Mesenchymal stem cell (in vitro differentiated cells and primary cell): ENCODE measurements around the gene TNFAIP8L3.

Experiments used
- DNase-seq: peaks from one replicate; pipeline ENCODE4 v3.0.0-alpha.2; 2013
- H2AFZ ChIP-seq: one replicate; pipeline ENCODE4 v1.6.1; 2013; ENCODE audit warnings: low read depth, mild to moderate bottlenecking, control low read depth, inconsistent platforms, low read length, moderate library complexity
- H2AK5ac ChIP-seq: 2 replicates; pipeline ENCODE4 v1.6.1; 2013; ENCODE audit warnings: low read length, moderate library complexity, mild to moderate bottlenecking, inconsistent platforms; ENCODE audit not compliant: severe bottlenecking
- H2BK120ac ChIP-seq: one replicate; pipeline ENCODE4 v1.6.1; 2013; ENCODE audit warnings: low read depth, mild to moderate bottlenecking, inconsistent platforms, low read length, moderate library complexity
- H2BK12ac ChIP-seq, 2 experiments: one replicate each; pipeline ENCODE4 v1.6.1; 2013; ENCODE audit warnings: inconsistent platforms in 2 of 2, low read length in 2 of 2, mild to moderate bottlenecking in 2 of 2, moderate library complexity in 2 of 2, control low read depth in 1 of 2
- H2BK15ac ChIP-seq: one replicate; pipeline ENCODE4 v1.6.1; 2013; ENCODE audit warnings: mild to moderate bottlenecking, low read depth, inconsistent platforms; ENCODE audit not compliant: poor library complexity, severe bottlenecking
- H2BK5ac ChIP-seq: 2 replicates; pipeline ENCODE4 v1.6.1; 2013; ENCODE audit warnings: low read depth, mild to moderate bottlenecking, low read length, control low read depth, inconsistent platforms; ENCODE audit not compliant: poor library complexity, severe bottlenecking
- H3K14ac ChIP-seq, 2 experiments: one replicate each; pipeline ENCODE4 v1.6.1; 2013; ENCODE audit warnings: inconsistent platforms in 2 of 2, low read length in 2 of 2, control low read depth in 1 of 2, mild to moderate bottlenecking in 1 of 2, moderate library complexity in 1 of 2
- H3K18ac ChIP-seq, 2 experiments: one replicate each; pipeline ENCODE4 v1.6.1; 2013; ENCODE audit warnings: inconsistent platforms in 2 of 2, low read length in 2 of 2, control low read depth in 1 of 2, low read depth in 1 of 2, mild to moderate bottlenecking in 1 of 2
- H3K23ac ChIP-seq, 2 experiments: one replicate each; pipeline ENCODE4 v1.6.1; 2013; ENCODE audit warnings: inconsistent platforms in 2 of 2, low read length in 2 of 2, mild to moderate bottlenecking in 2 of 2, moderate library complexity in 2 of 2, control low read depth in 1 of 2
- H3K27ac ChIP-seq: 2 replicates; pipeline ENCODE4 v1.5.1; 2013; ENCODE audit warnings: mild to moderate bottlenecking, moderate library complexity, low read length, control low read depth, inconsistent platforms; ENCODE audit not compliant: poor library complexity, severe bottlenecking
- H3K27me3 ChIP-seq, 2 experiments: 2 replicates each; pipeline versions ENCODE4 v1.6.1 to v1.7.0; 2013; ENCODE audit warnings: low read length in 2 of 2, mild to moderate bottlenecking in 2 of 2, moderate library complexity in 2 of 2, control low read depth in 1 of 2, inconsistent platforms in 1 of 2; ENCODE audit not compliant: control insufficient read depth in 1 of 2, insufficient read depth in 1 of 2
- H3K36me3 ChIP-seq, 2 experiments: 2 replicates each; pipeline versions ENCODE4 v1.6.1 to v1.7.0; 2013; ENCODE audit warnings: low read length in 2 of 2, control low read depth in 1 of 2, inconsistent platforms in 1 of 2, low read depth in 1 of 2, mild to moderate bottlenecking in 1 of 2; ENCODE audit not compliant: insufficient read depth in 2 of 2, control insufficient read depth in 1 of 2
- H3K4ac ChIP-seq, 2 experiments: one replicate each; pipeline ENCODE4 v1.6.1; 2013; ENCODE audit warnings: inconsistent platforms in 2 of 2, low read length in 2 of 2, mild to moderate bottlenecking in 2 of 2, moderate library complexity in 2 of 2, control low read depth in 1 of 2, low read depth in 1 of 2
- H3K4me1 ChIP-seq: 2 replicates; pipeline ENCODE4 v1.6.1; 2013; ENCODE audit warnings: low read depth, low read length, control low read depth; ENCODE audit not compliant: control insufficient read depth, insufficient read depth
- H3K4me2 ChIP-seq: 2 replicates; pipeline ENCODE4 v1.6.1; 2013; ENCODE audit warnings: low read length, mild to moderate bottlenecking, inconsistent platforms; ENCODE audit not compliant: poor library complexity, severe bottlenecking
- H3K4me3 ChIP-seq, 2 experiments: 2 replicates each; pipeline versions ENCODE4 v1.5.1 to v1.7.0; 2013; ENCODE audit warnings: low read length in 2 of 2, mild to moderate bottlenecking in 2 of 2, control low read depth in 1 of 2, low read depth in 1 of 2; ENCODE audit not compliant: insufficient read depth in 1 of 2
- H3K79me1 ChIP-seq: replicated peaks from 2 replicates; pipeline ENCODE4 v1.6.1; 2013; ENCODE audit warnings: mild to moderate bottlenecking, control low read depth, low read length, inconsistent platforms; ENCODE audit not compliant: poor library complexity, severe bottlenecking
- H3K9ac ChIP-seq: 2 replicates; pipeline ENCODE4 v1.7.0; 2013; ENCODE audit warnings: mild to moderate bottlenecking, low read length, moderate library complexity
- H3K9me3 ChIP-seq: 2 replicates; pipeline ENCODE4 v1.7.0; 2013; ENCODE audit warnings: mild to moderate bottlenecking, low read length; ENCODE audit not compliant: control insufficient read depth
- H4K8ac ChIP-seq: one replicate; pipeline ENCODE4 v1.6.1; 2013; ENCODE audit warnings: inconsistent platforms, mild to moderate bottlenecking, low read length, moderate library complexity
- H4K91ac ChIP-seq: one replicate; pipeline ENCODE4 v1.6.1; 2013; ENCODE audit warnings: mild to moderate bottlenecking, low read length, inconsistent platforms
- WGBS: methylation state at CpG from one replicate; pipeline ENCODE4 v1.1.7; 2013; ENCODE audit warnings: mixed read lengths; 5-methylcytosine and 5-hydroxymethylcytosine counted together

Gene TNFAIP8L3

GRCh38 chr15:51104512-51104911 lies 9.8 kb upstream of the TNFAIP8L3 start:
- H3K9ac ChIP-seq = peak overlapping the region; percentile 74
- H4K8ac ChIP-seq = no peak overlapping the region
- H2BK5ac ChIP-seq = no peak overlapping the region
- no peak overlapping the region for H3K4ac ChIP-seq
- H3K4me3 ChIP-seq = peak overlapping the region in 1 of 2 experiments; percentile 68
- H2BK15ac ChIP-seq = no peak overlapping the region
- no peak overlapping the region for H2BK120ac ChIP-seq
- no peak overlapping the region for H2BK12ac ChIP-seq
- H3K79me1 ChIP-seq = no peaks in the 10 kb centered on the region
- no peaks in the 10 kb centered on the region for H3K36me3 ChIP-seq
- 32% methylated on average over 3 of the region's 3 CpGs for WGBS
- no peak overlapping the region for H3K23ac ChIP-seq
- H2AK5ac ChIP-seq = no peak overlapping the region
- H3K4me2 ChIP-seq = no peak overlapping the region
- H3K4me1 ChIP-seq = no peaks in the 10 kb centered on the region
- H3K27me3 ChIP-seq = peaks cover 0 to 32% of the 10 kb centered on the region in 2 experiments
- H3K18ac ChIP-seq = peak overlapping the region in 1 of 2 experiments; percentile 21
- no peak overlapping the region for H3K14ac ChIP-seq
- H2AFZ ChIP-seq = no peak overlapping the region
- H3K27ac ChIP-seq = no peak overlapping the region
- peak; percentile 24 for DNase-seq
- H4K91ac ChIP-seq = no peak overlapping the region
- H3K9me3 ChIP-seq = no peaks in the 10 kb centered on the region

- WGBS = 64% methylated on average over 1 of the region's 1 CpG
- H3K27ac ChIP-seq = no peak overlapping the region
- peaks cover under 1% of the 10 kb centered on the region for H3K4me1 ChIP-seq
- H4K8ac ChIP-seq = no peak overlapping the region
- no peak overlapping the region for H2BK12ac ChIP-seq
- no peak overlapping the region for H2BK15ac ChIP-seq
- no peak overlapping the region for H3K4ac ChIP-seq
- no peak overlapping the region for H2AK5ac ChIP-seq
- no peaks in the 10 kb centered on the region for H3K9me3 ChIP-seq
- H3K27me3 ChIP-seq = peaks cover 0 to 40% of the 10 kb centered on the region in 2 experiments
- H4K91ac ChIP-seq = no peak overlapping the region
- no peak overlapping the region for H2AFZ ChIP-seq
- no peak overlapping the region for H3K4me2 ChIP-seq
- peak overlapping the region in 1 of 2 experiments; percentile 68 for H3K4me3 ChIP-seq
- H3K18ac ChIP-seq = no peak overlapping the region
- H3K79me1 ChIP-seq = no peaks in the 10 kb centered on the region
- H3K23ac ChIP-seq = no peak overlapping the region
- no peak overlapping the region for H2BK120ac ChIP-seq
- no peak overlapping the region for H2BK5ac ChIP-seq
- no peaks in the 10 kb centered on the region for H3K36me3 ChIP-seq
- peak; percentile 76 for DNase-seq
- H3K14ac ChIP-seq = no peak overlapping the region
- peak overlapping the region; percentile 74 for H3K9ac ChIP-seq
Observed at GRCh38 chr15:51103330-51103729, 8.6 kb upstream of the TNFAIP8L3 start.

GRCh38 chr15:51100785-51101489 lies 6.2 kb upstream of the TNFAIP8L3 start:
- H2AFZ ChIP-seq = no peak overlapping the region
- 77% methylated on average over 9 of the region's 9 CpGs for WGBS

GRCh38 chr15:51099185-51099584 lies 4.5 kb upstream of the TNFAIP8L3 start:
- Histone ChIP-seq H3K4me3 (no peak overlapping the region), H2AK5ac (no peak overlapping the region), H3K4ac (no peak overlapping the region), H2BK12ac (no peak overlapping the region), H4K8ac (no peak overlapping the region), H3K18ac (no peak overlapping the region), H3K9ac (no peak overlapping the region), H3K14ac (no peak overlapping the region), H2BK15ac (no peak overlapping the region), H3K4me2 (no peak overlapping the region), H3K36me3 (no peaks in the 10 kb centered on the region), H2BK120ac (no peak overlapping the region), H3K9me3 (no peaks in the 10 kb centered on the region), H2AFZ (no peak overlapping the region), H3K27me3 (peaks cover 3 to 51% of the 10 kb centered on the region in 2 experiments), H3K27ac (no peak overlapping the region), H2BK5ac (no peak overlapping the region), H4K91ac (no peak overlapping the region), H3K23ac (no peak overlapping the region), H3K79me1 (no peaks in the 10 kb centered on the region), H3K4me1 (peaks cover 13% of the 10 kb centered on the region)
- DNase-seq = no peak

More at GRCh38 chr15:51100785-51101489, 6.2 kb upstream of the TNFAIP8L3 start:
- Histone ChIP-seq H3K14ac (no peak overlapping the region), H4K8ac (no peak overlapping the region), H3K79me1 (no peaks in the 10 kb centered on the region), H3K4me3 (no peak overlapping the region), H2BK5ac (no peak overlapping the region), H4K91ac (no peak overlapping the region), H3K4ac (no peak overlapping the region), H2AK5ac (no peak overlapping the region), H3K4me1 (peaks cover 3% of the 10 kb centered on the region), H3K18ac (no peak overlapping the region), H3K4me2 (no peak overlapping the region), H3K27ac (no peak overlapping the region), H3K9ac (no peak overlapping the region), H2BK12ac (no peak overlapping the region), H3K27me3 (peaks cover 2 to 50% of the 10 kb centered on the region in 2 experiments), H3K36me3 (no peaks in the 10 kb centered on the region), H3K9me3 (no peaks in the 10 kb centered on the region), H3K23ac (no peak overlapping the region), H2BK15ac (no peak overlapping the region), H2BK120ac (no peak overlapping the region)
- no peak for DNase-seq
